Right lobe of liver (tissue), 4 donors: ENCODE results near the gene ACAN.

Experiments used
- CTCF ChIP-seq, 4 donors: fragments of 200-600 bp in 3 of 4; fragments of 450-650 bp in 1 of 4; IDR thresholded peaks; one replicate each; pipeline versions ENCODE4 v1.5.1 to v1.8.0; 2016 to 2022; ENCODE audit warnings: antibody characterized with exemption in 4 of 4, mild to moderate bottlenecking in 2 of 4
- POLR2A ChIP-seq: fragments of 450-650 bp; IDR thresholded peaks from one replicate; pipeline ENCODE4 v1.6.1; 2017; ENCODE audit warnings: antibody characterized with exemption, mild to moderate bottlenecking
- donor health status: DM: no; HTN: no; CAD: no.
- donor health status: DM: no; HTN: no; CAD: no.
- donor health status: DM: no; HTN: yes; CAD: no.

GRCh38 chr15:88839961-88840360 lies 36.7 kb downstream of the ACAN start:
- TF ChIP-seq CTCF (IDR thresholded peaks at IDR 0.05) (no peak), POLR2A (no peak)
